ENCODE measurements around the gene FLT3.
"Not testable (repeated sequence)": the region's sequence is repeated elsewhere in the genome, so short reads cannot be mapped to it uniquely, and the experiment has no call there.

The FLT3 gene

DNA sequence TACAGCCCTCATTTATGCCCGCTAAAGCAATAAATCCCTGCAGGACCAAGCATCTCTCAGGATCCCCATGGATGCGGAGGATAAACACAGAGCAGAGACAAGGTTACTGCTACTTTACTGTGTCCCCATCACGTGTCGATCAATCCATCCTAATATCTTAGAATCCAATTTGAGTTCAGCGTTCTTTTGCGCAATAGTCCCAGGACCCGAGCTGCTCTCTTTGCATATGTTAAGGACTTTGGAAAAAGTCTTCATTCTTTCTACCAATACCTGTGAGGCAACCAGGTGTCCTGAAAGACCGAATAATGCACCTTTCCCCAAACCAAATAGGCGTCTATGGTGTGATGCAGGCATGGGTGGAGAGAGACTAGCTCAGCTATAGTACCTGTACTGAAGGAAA is 73.9 kb downstream of the FLT3 start:
- no peak overlapping the region for H3K4me3 ChIP-seq (ENCODE audit: low read depth, low read length)
- TF ChIP-seq, protein P1, sequence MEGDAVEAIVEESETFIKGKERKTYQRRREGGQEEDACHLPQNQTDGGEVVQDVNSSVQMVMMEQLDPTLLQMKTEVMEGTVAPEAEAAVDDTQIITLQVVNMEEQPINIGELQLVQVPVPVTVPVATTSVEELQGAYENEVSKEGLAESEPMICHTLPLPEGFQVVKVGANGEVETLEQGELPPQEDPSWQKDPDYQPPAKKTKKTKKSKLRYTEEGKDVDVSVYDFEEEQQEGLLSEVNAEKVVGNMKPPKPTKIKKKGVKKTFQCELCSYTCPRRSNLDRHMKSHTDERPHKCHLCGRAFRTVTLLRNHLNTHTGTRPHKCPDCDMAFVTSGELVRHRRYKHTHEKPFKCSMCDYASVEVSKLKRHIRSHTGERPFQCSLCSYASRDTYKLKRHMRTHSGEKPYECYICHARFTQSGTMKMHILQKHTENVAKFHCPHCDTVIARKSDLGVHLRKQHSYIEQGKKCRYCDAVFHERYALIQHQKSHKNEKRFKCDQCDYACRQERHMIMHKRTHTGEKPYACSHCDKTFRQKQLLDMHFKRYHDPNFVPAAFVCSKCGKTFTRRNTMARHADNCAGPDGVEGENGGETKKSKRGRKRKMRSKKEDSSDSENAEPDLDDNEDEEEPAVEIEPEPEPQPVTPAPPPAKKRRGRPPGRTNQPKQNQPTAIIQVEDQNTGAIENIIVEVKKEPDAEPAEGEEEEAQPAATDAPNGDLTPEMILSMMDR (conservative IDR thresholded peaks at IDR 0.05; ENCODE audit: low read depth, low read length): no peak
- no peak for DNase-seq (ENCODE audit: low read depth)

DNA sequence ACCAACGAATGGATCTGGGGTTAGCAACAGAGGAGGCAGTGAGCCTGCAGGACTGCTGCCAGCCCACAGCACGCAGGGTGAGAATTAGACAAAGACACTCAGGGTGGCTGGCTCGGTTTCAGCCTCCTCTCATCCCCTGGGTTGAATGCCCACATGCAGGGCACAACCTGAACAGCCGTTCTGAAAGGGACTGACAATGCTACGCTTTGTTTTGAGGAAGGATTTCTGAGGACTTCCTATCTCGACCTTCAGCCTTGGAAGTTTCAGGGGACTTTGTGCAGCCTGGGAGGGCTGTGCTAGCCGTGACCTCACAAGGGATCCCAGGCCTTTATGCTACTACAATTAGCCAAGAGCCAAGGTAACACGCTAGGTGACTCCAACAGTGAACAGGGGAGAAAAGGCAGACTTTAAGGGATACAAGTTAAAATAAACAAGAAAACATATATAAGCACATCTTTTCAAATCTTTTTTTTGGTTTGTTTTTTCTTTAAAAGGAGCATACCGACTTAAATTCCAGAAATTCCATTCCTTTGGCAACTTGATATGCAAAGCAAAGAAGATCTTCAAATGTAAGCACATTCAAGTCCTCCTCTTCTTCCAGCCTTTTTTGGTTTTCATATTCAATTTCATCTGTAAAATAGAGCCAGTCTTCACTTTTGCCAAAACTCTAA is 77.4 kb downstream of the FLT3 start:
- H3K4me3 ChIP-seq (ENCODE audit: low read depth, low read length): no peak overlapping the region
- peak; percentile 63 for DNase-seq (ENCODE audit: low read depth)
- TF ChIP-seq, protein P1 (conservative IDR thresholded peaks at IDR 0.05; ENCODE audit: low read depth, low read length): no peak

DNA sequence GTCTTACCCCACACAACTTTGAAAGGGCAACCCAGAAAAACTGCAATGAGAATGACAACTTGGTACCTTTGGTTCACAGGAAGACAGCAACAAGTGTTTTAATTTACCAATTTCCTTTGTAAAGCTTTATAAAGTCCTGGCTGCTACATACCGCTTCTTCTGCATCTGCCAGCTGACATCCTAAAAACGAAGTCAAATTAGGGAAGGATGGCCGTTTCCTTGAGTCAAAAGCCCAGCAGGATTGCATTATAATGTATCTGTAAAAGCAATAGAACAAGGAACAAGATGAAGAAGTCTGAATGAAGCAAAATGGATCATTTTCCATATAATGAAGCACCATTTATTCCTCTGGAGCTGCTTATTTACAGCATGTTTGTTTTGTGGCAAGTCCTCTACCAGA is 86.1 kb downstream of the FLT3 start:
- DNase-seq (ENCODE audit: low read depth): no peak
- TF ChIP-seq, protein P1 (conservative IDR thresholded peaks at IDR 0.05; ENCODE audit: low read depth, low read length): no peak
- no peak overlapping the region for H3K4me3 ChIP-seq (ENCODE audit: low read depth, low read length)

DNA sequence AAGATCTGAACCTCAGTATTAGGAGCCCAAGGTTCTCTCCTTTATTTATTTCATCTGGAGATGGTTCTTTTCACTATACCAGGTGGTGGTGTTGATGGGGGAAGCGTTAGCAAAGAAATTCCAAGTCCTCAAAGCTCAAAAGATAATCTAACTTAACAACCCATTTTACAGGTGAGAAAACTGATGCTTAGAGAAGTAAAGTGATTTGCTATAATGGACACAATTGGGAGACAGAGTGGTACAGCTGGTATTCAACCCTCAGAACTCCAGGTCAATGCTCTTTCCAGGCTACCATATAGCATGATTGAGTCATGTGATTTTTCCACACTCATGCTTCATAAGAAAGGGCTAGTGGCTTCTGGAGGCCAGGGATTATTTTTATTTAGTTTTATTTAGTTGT is 86.9 kb downstream of the FLT3 start:
- no peak overlapping the region for H3K4me3 ChIP-seq (ENCODE audit: low read depth, low read length)
- TF ChIP-seq, protein P1 (conservative IDR thresholded peaks at IDR 0.05; ENCODE audit: low read depth, low read length): no peak
- no peak for DNase-seq (ENCODE audit: low read depth)

DNA sequence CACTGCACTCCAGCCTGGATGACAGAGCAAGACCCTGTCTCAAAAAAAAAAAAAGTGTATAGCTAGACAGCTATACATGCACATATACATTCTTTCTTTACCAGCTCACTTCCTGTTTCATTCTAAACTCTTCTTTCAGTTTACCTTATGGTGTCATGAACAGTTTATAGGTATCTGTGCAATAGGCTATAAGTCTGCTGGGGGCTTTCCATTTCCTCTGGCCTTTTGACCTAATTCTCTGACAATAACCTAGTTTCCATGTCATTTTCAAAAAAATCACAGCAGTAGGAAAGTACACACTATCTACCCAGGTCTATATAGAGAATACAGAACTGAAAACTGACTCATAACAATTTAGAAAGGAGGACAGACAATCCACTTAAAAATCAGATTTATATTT is 87.5 kb downstream of the FLT3 start:
- TF ChIP-seq, protein P1 (conservative IDR thresholded peaks at IDR 0.05; ENCODE audit: low read depth, low read length): no peak
- H3K4me3 ChIP-seq (ENCODE audit: low read depth, low read length): no peak overlapping the region
- DNase-seq (ENCODE audit: low read depth): no peak

DNA sequence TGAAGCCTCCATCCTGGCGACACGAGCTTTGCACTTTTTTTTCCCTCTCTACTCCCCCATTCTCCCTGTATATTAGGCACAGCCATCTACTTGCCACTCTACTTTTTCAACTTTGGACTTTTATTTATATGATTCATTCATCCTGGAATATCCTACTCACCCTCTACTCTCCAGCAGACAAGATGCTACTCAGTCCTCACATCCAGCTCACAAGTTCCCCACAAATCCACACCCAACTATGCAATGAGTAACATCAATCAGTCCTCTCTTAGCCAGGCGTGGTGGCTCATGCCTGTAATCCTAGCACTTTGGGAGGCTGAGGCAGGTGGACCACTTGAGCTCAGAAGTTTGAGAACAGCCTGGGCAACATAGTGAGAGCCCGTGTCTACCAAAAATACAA is 88.0 kb downstream of the FLT3 start:
- no peak overlapping the region for H3K4me3 ChIP-seq (ENCODE audit: low read depth, low read length)
- TF ChIP-seq, protein P1 (conservative IDR thresholded peaks at IDR 0.05; ENCODE audit: low read depth, low read length): no peak
- no peak for DNase-seq (ENCODE audit: low read depth)

DNA sequence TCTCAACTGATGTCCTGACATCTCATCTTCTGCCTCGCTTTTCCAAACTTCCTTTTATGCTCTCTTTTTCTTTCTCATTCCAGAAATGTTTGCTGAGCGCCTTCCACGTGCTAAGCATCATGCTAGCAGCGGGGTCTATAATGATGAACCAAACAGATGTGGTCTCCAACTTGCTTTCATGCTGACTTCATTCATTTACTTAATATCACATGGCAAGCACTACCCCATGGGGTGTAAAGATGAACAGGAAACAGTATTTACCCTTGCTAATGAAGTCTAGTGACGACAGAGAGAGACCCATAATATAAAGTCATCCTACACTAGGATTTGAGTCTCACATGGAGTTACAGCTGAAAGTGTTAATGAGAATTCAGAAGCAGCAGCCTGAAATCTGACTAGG is 90.3 kb downstream of the FLT3 start:
- TF ChIP-seq, protein P1 (conservative IDR thresholded peaks at IDR 0.05; ENCODE audit: low read depth, low read length): no peak
- DNase-seq (ENCODE audit: low read depth): no peak
- H3K4me3 ChIP-seq (ENCODE audit: low read depth, low read length): no peak overlapping the region

DNA sequence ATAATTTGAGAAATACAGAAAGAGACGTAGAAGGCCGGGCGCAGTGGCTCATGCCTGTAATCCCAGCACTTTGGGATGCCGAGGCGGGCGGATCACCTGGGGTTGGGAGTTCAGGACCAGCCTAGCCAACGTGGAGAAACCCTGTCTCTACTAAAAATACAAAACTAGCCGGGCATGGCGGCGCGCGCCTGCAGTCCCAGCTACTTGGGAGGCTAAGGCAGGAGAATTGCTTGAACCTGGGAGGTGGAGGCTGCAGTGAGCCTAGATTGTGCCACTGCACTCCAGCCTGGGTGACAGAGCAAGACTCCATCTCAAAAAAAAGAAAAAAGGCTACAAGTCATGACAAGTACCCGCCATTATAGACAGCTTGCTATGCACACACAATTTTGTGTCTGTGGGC is 95.4 kb downstream of the FLT3 start:
- H3K4me3 ChIP-seq (ENCODE audit: low read depth, low read length); DNase-seq (ENCODE audit: low read depth): not testable (repeated sequence)
